Measurements from ENCODE around the gene EPHA1.

DNA sequence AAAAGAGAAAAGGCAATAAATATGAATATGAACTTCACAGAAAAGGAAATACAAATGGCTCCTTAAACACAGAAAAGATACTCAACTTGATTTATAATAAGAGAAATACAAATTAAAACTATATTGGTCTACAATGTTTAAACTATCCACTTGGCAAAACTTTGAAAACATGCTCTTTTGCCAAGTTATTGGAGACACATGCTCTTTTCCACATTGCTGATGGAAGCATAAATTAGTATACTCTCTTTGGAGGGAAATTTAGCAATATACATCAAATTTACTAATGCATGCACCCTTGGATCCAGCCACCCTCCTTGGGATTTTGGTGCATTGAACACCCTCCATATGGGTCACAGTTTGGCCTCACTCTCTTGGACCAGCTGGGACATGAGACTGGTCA lies 42.5 kb upstream of the EPHA1 start:
- TF ChIP-seq, protein P1, sequence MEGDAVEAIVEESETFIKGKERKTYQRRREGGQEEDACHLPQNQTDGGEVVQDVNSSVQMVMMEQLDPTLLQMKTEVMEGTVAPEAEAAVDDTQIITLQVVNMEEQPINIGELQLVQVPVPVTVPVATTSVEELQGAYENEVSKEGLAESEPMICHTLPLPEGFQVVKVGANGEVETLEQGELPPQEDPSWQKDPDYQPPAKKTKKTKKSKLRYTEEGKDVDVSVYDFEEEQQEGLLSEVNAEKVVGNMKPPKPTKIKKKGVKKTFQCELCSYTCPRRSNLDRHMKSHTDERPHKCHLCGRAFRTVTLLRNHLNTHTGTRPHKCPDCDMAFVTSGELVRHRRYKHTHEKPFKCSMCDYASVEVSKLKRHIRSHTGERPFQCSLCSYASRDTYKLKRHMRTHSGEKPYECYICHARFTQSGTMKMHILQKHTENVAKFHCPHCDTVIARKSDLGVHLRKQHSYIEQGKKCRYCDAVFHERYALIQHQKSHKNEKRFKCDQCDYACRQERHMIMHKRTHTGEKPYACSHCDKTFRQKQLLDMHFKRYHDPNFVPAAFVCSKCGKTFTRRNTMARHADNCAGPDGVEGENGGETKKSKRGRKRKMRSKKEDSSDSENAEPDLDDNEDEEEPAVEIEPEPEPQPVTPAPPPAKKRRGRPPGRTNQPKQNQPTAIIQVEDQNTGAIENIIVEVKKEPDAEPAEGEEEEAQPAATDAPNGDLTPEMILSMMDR (conservative IDR thresholded peaks at IDR 0.05; ENCODE audit: low read length), result no peak
- TF ChIP-seq EZH2phosphoT487 (IDR thresholded peaks at IDR 0.05; ENCODE audit: borderline replicate concordance), result no peak
